Astrocyte of the spinal cord (primary cell): ENCODE measurements around the gene VASP.

Experiments used
- DNase-seq: peaks from one replicate; pipeline ENCODE4 v3.0.0; 2011; ENCODE audit warnings: low read depth, low spot score
- H3K4me3 ChIP-seq: 2 replicates; pipeline ENCODE4 v1.5.1; 2011; ENCODE audit warnings: low read depth, mild to moderate bottlenecking, low read length, moderate library complexity
- in situ Hi-C: cut with HindIII; loops from 2 replicates; pipeline ENCODE4 v1.10.0; 2017; ENCODE audit warnings: low sequenced_read_pairs
- TF ChIP-seq, protein P1 (sequence below): IDR thresholded peaks from 2 replicates; pipeline ENCODE4 v1.5.1; 2012; ENCODE audit warnings: low read depth, mild to moderate bottlenecking, low read length, inconsistent platforms

VASP gene

DNA sequence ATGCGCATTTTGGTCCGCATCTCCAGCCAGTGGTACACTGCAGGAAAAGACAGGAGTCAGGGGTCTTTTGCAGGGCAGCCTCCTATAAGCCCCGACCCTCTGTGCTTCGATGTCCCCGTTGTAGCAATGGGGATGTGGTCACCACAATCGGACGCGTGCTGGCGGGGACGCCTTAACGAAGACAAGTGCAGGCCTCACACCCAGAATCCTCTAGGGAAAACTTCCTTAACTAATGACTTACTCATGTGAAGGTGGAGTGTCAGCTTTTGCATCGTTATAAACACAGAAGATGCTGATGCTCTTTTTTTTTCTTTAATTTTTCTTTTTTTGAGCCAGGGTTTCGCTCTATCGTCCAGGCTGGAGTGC, 22.1 kb downstream of the VASP start:
- TF ChIP-seq, protein P1, sequence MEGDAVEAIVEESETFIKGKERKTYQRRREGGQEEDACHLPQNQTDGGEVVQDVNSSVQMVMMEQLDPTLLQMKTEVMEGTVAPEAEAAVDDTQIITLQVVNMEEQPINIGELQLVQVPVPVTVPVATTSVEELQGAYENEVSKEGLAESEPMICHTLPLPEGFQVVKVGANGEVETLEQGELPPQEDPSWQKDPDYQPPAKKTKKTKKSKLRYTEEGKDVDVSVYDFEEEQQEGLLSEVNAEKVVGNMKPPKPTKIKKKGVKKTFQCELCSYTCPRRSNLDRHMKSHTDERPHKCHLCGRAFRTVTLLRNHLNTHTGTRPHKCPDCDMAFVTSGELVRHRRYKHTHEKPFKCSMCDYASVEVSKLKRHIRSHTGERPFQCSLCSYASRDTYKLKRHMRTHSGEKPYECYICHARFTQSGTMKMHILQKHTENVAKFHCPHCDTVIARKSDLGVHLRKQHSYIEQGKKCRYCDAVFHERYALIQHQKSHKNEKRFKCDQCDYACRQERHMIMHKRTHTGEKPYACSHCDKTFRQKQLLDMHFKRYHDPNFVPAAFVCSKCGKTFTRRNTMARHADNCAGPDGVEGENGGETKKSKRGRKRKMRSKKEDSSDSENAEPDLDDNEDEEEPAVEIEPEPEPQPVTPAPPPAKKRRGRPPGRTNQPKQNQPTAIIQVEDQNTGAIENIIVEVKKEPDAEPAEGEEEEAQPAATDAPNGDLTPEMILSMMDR: no peak
- no peak overlapping the region for H3K4me3 ChIP-seq
- no peak for DNase-seq
- in situ Hi-C loops: no loop called here

DNA sequence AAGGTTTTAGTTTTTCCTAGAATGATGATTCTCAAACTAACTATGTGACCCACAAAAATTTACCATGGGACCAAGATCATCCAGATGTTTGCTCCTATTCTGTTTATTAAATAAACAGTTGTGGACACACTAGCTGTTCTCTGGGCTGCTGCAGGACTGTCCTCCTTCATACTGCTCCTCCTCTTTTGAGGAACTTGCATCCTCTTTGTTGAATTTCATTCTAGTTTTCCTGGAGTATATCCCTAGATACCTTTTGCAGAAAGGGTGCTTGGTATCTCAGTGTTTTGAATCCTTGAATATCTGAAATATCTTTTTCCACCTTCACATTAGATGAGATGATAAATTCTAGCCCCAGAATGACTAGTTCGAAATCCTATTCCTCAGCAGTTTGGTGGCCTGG, 24.1 kb downstream of the VASP start:
- TF ChIP-seq, protein P1: no peak
- in situ Hi-C loops: no loop called here
- no peak for DNase-seq
- H3K4me3 ChIP-seq: no peak overlapping the region

GRCh38 chr19:45539459-45539858, 32.2 kb downstream of the VASP start:
- DNase-seq: no peak
- no peak overlapping the region for H3K4me3 ChIP-seq
- TF ChIP-seq, protein P1: no peak
- in situ Hi-C loops: no loop called here

GRCh38 chr19:45542234-45542668, 35.0 kb downstream of the VASP start:
- TF ChIP-seq, protein P1: no peak
- in situ Hi-C loops: no loop called here
- no peak for DNase-seq
- no peak overlapping the region for H3K4me3 ChIP-seq

DNA sequence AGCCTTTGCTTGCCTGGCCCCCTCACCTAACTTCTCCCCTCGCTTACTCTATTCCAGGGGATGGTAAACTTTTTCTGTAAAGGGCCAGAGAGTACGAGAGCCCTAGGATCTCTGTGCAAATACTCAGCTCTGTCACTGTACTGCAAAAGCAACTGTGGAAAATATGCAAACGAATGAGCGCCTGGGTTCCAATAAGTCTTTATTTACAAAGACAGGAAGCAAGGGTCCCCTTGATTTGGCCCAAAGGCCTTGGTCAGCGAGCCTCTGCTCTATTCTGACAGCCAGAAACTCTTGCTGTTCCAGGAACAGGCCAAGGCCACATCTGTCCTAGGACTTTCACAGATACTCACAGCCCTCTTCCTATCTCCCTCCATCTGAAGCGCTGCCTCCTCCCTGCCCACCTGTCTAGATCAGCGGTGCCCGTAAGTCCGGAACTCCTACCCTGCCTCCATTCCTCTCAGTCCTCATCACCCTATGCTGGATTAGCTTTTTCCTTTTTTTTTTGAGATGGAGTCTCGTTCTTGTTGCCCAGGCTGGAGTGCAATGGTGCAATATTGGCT, 40.0 kb downstream of the VASP start:
- H3K4me3 ChIP-seq: no peak overlapping the region
- TF ChIP-seq, protein P1: no peak
- DNase-seq: no peak
- in situ Hi-C loops: no loop called here

DNA sequence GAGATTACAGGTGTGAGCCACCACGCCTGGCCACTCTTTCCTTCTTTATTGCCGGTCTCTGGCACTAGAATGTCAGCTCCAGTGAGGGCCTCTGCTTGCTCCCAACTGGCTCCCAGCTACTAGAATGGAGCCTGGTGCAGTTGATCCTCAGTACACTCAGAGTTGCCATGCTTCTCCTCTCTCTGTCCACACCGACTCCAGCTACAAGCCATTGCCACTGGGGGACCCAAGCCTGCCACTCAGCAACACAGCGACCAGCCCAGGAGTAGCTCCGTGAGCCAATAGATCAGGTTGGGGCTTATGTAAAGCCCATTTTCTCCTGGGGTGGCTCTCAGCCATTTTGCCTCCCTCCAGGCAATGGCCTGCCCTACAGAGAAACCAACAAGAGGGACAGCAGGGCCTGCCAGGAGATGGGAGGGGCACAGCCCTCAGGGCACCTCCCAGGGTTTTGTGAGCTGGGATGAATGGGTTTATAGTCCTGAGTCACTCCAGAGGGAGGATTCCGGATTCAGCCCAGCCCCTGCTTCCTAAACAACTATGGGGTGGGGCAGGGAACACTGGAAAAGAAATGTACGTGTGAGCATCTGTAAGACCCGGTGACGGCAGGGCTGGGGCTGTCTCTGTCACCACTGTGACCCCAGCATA, 40.8 kb downstream of the VASP start:
- in situ Hi-C loops: no loop called here
- TF ChIP-seq, protein P1: no peak
- H3K4me3 ChIP-seq: no peak overlapping the region
- peak; percentile 35 for DNase-seq
